ENCODE data around the gene MDN1.
"Not testable (repeated sequence)": the region's sequence is repeated elsewhere in the genome, so short reads cannot be mapped to it uniquely, and the experiment has no call there.

The MDN1 gene

DNA sequence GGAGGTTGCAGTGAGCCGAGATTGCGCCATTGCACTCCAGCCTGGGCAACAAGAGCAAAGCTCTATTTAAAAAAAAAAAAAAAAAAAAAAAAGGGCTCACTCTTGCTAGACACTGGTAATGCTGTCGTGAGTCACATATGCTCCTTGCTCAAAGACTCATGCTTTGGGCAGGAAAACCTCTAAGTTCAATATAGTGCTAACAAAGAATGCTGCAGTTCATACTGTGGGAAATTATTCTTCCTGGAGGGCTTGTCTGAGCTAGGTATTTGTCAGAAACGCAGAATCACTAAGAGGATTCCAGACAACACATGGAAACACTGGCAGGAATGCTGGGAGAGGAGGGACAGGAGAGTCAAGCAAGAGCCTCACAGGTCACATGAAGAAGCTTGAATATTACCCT, 178.8 kb downstream of the MDN1 start:
- no peak for DNase-seq

- peak; percentile 96 for DNase-seq
Measured at GRCh38 chr6:89638320-89639195, 181.0 kb downstream of the MDN1 start, which contains the start of gene LYRM2. Gene LYRM2 (minus strand): TSS chr6:89638747. CDS start chr6:89638716, 31 bp downstream.

- DNase-seq: no peak
Measured at GRCh38 chr6:89637960-89638319, 181.7 kb downstream of the MDN1 start.

DNA sequence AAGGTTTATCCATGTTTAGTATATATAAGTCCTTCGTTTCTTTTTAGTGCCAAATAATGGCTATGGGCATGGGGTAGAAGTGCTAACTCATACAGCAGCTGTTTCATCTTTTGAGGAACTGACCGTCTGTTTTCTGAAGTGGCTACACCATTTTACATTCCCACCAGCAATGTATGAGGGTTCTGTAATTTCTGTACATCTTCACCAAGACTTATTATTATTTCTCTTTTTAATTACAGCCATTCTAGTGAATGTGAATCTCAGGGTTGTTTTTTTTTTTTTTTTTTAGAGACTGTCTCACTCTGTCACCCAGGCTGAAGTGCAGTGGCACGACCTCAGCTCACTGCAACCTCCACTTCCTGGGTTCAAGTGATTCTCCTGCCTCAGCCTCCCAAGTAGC, 183.2 kb downstream of the MDN1 start:
- DNase-seq: not testable (repeated sequence)

DNA sequence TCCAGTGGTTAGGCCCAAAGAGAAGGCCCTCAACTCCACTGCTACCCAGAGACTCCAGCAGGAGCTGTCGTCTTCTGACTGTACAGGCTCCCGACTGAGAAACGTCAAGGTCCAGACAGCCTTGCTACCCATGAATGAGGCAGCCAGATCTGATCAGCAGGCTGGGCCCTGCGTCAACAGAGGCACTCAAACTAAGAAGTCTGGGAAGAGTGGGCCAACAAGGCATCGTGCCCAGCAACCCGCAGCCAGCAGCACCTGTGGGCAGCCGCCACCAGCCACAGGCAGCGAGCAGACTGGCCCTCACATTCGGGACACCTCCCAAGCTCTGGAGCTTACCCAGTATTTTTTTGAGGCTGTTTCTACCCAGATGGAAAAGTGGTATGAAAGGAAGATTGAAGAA, 189.1 kb downstream of the MDN1 start:
- no peak for DNase-seq

DNA sequence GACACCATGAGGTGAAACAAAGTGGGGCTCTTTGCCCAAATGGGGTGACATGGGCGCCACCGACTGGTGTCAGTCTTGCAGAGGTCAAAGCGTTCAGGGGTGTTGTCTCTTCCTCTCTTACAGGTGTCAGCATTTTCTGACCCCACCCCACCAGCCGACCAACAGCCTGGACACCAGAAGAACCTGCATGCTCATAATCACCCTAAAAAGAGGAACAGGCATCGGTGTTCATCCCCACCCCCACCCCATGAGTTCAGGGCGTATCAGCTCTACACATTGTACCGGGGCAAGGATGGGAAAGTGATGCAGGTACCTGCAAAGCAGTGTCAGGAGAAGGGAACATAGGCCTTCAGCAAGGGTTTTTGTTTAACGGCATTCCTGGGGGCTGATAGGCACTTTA, 195.8 kb downstream of the MDN1 start:
- peak; percentile 35 for DNase-seq

DNA sequence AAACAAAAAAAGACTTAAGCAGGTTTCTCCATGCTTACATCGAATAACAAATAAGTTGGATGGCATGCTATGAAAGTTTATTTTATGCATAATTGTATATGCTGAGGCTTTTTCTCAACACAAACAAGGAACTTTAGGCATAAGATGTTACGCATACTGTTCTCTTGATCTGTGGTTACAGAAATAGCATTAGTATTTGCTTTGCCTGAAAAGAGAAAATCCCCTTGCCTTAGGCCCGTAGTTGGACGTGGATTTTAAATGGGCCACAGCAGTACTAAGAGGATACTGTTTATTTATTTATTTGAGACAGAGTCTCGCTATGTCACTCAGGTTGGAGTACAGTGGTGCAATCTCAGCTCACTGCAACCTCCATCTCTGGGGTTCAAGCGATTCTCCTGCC, 200.0 kb downstream of the MDN1 start:
- no peak for DNase-seq

DNA sequence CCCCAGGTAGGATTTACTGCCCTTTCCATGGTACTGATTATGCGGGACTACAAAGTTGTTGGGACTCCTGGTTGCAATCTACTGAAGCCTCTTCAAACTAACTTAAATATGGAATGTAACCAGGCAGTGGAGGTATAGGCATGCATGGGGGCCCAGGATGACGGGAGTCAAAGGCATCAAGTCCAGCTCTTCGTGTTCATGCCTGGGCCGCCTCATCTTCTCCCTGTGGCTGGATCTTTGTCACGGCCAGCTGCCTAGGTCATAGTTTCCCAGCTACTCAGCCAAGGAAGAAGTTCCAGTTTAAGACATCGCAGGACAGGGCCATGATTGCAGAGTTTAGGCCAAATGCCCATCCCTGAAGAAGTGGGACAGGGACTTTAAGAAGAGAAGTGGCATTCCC, 201.6 kb downstream of the MDN1 start:
- peak; percentile 3 for DNase-seq

DNA sequence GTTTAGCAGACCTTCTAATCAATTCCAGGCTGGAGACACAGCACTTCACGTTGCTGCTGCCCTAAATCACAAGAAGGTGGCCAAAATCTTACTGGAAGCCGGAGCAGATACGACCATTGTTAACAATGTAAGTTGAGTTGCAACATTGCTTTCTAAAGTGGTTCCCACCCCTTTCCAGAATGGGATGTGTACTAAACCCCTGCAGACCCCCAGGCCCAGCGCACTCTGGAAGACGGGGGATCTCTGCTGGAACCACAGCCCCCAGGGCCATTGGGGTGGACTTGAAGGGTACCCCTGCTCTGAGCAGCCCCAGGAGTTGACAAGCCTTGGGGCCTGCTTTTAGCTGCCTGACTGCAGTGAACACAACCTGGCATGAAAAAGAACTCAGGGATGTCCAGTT, 203.1 kb downstream of the MDN1 start:
- peak; percentile 45 for DNase-seq

- peak; percentile 30 for DNase-seq
Measured at GRCh38 chr6:89615882-89616281, 203.7 kb downstream of the MDN1 start.

DNA sequence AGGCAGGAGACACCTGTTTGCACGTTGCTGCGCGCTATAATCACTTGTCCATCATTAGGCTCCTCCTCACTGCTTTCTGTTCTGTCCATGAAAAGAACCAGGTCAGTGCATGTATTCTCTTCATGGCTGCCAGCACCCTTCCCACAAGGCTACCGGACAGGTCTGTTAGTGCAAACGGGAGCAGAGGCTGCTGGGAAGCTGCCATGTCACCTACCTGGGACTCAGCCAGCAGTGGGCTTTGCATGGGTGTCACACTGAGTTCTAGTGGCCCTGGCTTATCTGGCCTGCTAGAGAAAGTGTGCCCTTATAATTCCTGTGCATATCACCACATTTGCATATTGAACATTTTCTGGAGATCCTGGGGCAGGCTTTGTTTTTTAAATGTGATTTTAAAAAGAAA, 205.8 kb downstream of the MDN1 start:
- no peak for DNase-seq

- DNase-seq: no peak
Measured at GRCh38 chr6:89612121-89612520, 207.5 kb downstream of the MDN1 start.

GRCh38 chr6:89611666-89612065, 207.9 kb downstream of the MDN1 start:
- DNase-seq: no peak

GRCh38 chr6:89610149-89610642, 209.4 kb downstream of the MDN1 start:
- peak; percentile 92 for DNase-seq

GRCh38 chr6:89605861-89606260, 213.7 kb downstream of the MDN1 start:
- no peak for DNase-seq

DNA sequence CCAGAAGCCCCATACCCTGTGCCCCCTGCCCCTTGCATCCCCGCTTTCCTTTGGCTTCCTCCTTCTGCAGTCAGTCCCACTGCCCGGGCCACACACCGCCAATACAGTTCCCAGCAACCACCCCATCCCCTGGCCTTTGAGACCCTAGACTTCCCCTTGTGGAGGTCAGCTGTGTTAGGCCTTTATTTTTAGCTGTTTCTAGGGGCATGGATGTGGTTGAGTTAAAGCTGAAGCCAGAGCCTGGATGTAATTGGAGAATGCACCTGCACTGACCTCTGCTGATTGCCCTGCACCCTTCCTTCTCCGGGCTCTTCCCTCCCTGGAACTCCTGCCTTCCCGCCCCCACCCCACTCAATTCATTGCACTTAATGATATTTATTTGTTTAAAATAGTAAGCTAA, 214.9 kb downstream of the MDN1 start:
- no peak for DNase-seq

DNA sequence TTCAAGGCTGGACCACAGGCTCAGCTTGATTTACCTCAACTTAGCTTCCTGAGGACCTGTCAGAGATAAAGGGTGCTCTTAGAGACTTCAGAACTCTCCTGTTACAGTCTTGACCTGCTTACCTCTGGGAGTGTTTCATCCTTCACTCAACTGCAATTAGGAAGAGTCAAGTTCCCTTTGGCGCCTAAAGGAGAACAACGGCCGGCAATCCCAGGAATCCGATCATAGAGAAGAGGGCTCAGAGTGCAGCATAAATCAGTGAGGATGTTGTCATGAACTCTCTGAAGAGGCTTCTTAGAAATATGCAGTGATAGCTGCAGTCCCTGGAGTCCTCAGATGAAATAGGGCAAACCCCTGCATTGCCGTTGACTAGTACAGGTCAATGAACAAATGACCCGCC, 217.4 kb downstream of the MDN1 start:
- DNase-seq: no peak

DNA sequence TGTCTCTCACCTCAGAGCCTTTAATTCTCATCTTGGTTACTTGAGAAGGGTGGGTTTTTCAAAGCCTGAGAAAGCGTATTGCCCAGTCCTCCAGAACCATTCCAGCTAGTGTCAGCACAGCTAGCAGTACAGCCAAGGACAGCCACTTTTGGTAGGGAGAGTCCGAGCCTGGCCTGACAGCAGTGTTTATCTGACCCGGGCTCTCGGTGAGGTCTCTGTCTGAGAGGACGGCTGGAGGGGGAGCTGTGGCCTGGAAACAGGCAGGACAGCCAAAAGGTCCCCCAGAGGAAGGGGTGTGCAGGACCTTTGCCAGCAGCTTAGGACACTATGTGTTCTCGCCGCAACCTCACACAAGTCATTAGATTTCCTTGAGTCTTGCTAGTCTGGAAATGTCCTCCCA, 219.9 kb downstream of the MDN1 start:
- no peak for DNase-seq

DNA sequence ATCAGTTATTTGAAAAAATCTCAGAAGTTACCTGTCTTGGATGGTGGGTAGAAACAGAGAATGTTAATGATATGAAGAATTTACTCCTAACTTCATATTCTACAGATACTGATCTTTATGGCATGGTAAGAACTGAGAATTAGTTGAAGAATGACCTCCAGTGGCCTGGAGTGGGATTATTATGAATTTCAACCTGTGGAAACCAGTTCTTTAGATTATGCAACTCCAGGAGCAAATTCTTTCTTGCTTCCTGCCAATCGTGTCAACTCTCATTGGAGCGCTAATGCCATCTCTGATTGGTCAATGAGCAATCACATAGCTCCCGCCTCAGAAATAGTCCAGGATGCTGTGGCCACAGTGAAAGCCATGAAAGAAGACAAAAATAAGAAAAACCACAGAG, 221.6 kb downstream of the MDN1 start:
- DNase-seq: no peak

GRCh38 chr6:89597372-89597771, 222.2 kb downstream of the MDN1 start:
- no peak for DNase-seq

DNA sequence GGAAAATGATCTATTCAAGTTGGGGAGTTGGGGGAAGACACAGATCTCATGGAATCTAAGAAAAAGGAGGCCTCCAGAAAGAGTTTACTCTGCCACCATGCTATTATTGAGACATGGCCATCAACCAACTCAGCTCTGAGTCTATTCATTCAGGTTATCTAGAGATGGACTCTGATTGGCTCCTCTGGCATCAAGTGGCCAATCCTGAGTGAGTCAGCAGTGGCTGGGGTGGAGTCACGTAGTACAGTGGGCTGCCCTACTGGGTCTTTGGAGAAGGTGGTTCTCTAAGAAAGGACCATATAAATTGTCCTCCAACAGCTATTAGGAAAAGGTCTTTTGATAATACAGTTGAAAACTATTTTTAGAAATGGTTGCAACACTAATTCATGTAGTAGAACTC, 223.1 kb downstream of the MDN1 start:
- no peak for DNase-seq

DNA sequence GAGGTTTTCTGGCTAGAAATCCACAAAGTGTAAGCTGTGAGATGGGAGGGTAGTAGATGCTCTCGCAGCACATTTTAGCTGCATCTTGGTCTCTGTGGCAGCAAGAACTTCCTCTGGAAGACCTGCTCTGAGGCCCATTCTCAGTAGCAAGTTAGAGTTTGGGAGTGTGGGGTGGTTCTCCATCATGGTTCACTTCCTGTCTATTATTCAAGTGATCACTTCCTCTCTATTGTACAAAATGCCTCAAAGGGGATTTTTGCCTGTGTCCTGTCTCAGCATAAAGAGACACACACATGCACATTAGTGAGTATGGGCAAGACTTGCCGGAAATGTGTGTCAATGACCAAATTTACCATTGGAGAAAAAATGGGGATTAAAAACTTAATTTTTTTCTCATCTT, 223.5 kb downstream of the MDN1 start:
- DNase-seq: no peak
